ENCODE results near the gene ZNF593. TPM values are rescaled to one million over a fixed set of nuclear protein-coding genes. Genes with fewer than 3 reads are reported as not detected.
A peak's percentile ranks its signal among the peaks of the same experiment; 100 is the strongest.

The ZNF593 gene
- total RNA-seq, 4 donors from 2014 or later = 7.9 to 27.1 (median 16.3) TPM

GRCh38 chr1:26142159-26142558 lies 27.5 kb upstream of the ZNF593 start:
- Histone ChIP-seq H3K9me3 (no peaks in the 10 kb centered on the region), H3K27ac (no peak overlapping the region), H3K36me3 (no peaks in the 10 kb centered on the region), H3K4me1 (no peaks in the 10 kb centered on the region), H3K4me3 (no peak overlapping the region), H3K27me3 (no peaks in the 10 kb centered on the region)
- no peak for TF ChIP-seq CTCF (IDR thresholded peaks at IDR 0.05)
- no peak for DNase-seq
- intact Hi-C loops (cut with DNase I; ENCODE audit: low total_unique reads) = no loop called here

- DNase-seq = peak; percentile 68 to 82
- TF ChIP-seq POLR2A (IDR thresholded peaks at IDR 0.05) (no peak), CTCF (IDR thresholded peaks at IDR 0.05) (peak; percentile 76 to 81 (median 76))
- Histone ChIP-seq H3K36me3 (no peaks in the 10 kb centered on the region), H3K27ac (no peak overlapping the region), H3K4me3 (no peak overlapping the region), H3K9me3 (no peaks in the 10 kb centered on the region), H3K27me3 (no peaks in the 10 kb centered on the region), H3K4me1 (no peaks in the 10 kb centered on the region)
- intact Hi-C loops (cut with DNase I; ENCODE audit: low total_unique reads) = loop anchor here (2.0 to 5.0 kb wide), 2 partner anchors 40 to 108 kb away; no protein-coding TSS in a partner anchor
Measured at GRCh38 chr1:26145041-26145959, 24.4 kb upstream of the ZNF593 start.

GRCh38 chr1:26145960-26146294 lies 23.8 kb upstream of the ZNF593 start:
- DNase-seq = no peak
- H3K4me3 ChIP-seq = no peak overlapping the region
- H3K27me3 ChIP-seq = no peaks in the 10 kb centered on the region
- no peaks in the 10 kb centered on the region for H3K9me3 ChIP-seq
- TF ChIP-seq CTCF (IDR thresholded peaks at IDR 0.05) (no peak), POLR2A (IDR thresholded peaks at IDR 0.05) (no peak)
- no peak overlapping the region for H3K27ac ChIP-seq
- H3K36me3 ChIP-seq = no peaks in the 10 kb centered on the region
- H3K4me1 ChIP-seq = no peaks in the 10 kb centered on the region
- intact Hi-C loops (cut with DNase I; ENCODE audit: low total_unique reads) = loop anchor here (2.0 to 5.0 kb wide), 2 partner anchors 41 to 109 kb away; no protein-coding TSS in a partner anchor

- intact Hi-C loops (cut with DNase I; ENCODE audit: low total_unique reads) = loop anchor here (5.0 kb wide), 1 partner anchor 112 kb away; no protein-coding TSS in a partner anchor
- DNase-seq = no peak
- Histone ChIP-seq H3K9me3 (no peaks in the 10 kb centered on the region), H3K4me1 (no peaks in the 10 kb centered on the region), H3K27ac (no peak overlapping the region), H3K4me3 (no peak overlapping the region), H3K36me3 (no peaks in the 10 kb centered on the region), H3K27me3 (no peaks in the 10 kb centered on the region)
- no peak for TF ChIP-seq POLR2A (IDR thresholded peaks at IDR 0.05)
- no peak for TF ChIP-seq CTCF (IDR thresholded peaks at IDR 0.05)
Measured at GRCh38 chr1:26148887-26149286, 20.8 kb upstream of the ZNF593 start.

- no peak overlapping the region for H3K4me3 ChIP-seq
- no peak overlapping the region for H3K27ac ChIP-seq
- no peaks in the 10 kb centered on the region for H3K9me3 ChIP-seq
- no peaks in the 10 kb centered on the region for H3K36me3 ChIP-seq
- H3K27me3 ChIP-seq = no peaks in the 10 kb centered on the region
- intact Hi-C loops (cut with DNase I; ENCODE audit: low total_unique reads) = no loop called here
- no peak for DNase-seq
- H3K4me1 ChIP-seq = no peaks in the 10 kb centered on the region
- no peak for TF ChIP-seq CTCF (IDR thresholded peaks at IDR 0.05)
- no peak for TF ChIP-seq POLR2A (IDR thresholded peaks at IDR 0.05)
Measured at GRCh38 chr1:26153966-26154532, 15.7 kb upstream of the ZNF593 start.

All from uterus (tissue), 4 donors.